Breast epithelium (tissue), 3 donors: ENCODE results near the gene C11orf98.

Experiments used
- CTCF ChIP-seq, 3 donors: fragments of 450-650 bp; IDR thresholded peaks; one replicate each; pipeline ENCODE4 v1.5.1; 2016 to 2017; ENCODE audit warnings: antibody characterized with exemption in 3 of 3, mild to moderate bottlenecking in 3 of 3, moderate library complexity in 3 of 3
- POLR2A ChIP-seq: fragments of 450-650 bp; IDR thresholded peaks from one replicate; pipeline ENCODE4 v1.6.1; 2016; ENCODE audit warnings: antibody characterized with exemption, mild to moderate bottlenecking, moderate library complexity
- POLR2AphosphoS5 ChIP-seq, 3 donors: sonication (generic); formaldehyde crosslinking; IDR thresholded peaks; one replicate each; pipeline ENCODE4 v1.6.1; 2017; ENCODE audit warnings: antibody characterized with exemption in 3 of 3

DNA sequence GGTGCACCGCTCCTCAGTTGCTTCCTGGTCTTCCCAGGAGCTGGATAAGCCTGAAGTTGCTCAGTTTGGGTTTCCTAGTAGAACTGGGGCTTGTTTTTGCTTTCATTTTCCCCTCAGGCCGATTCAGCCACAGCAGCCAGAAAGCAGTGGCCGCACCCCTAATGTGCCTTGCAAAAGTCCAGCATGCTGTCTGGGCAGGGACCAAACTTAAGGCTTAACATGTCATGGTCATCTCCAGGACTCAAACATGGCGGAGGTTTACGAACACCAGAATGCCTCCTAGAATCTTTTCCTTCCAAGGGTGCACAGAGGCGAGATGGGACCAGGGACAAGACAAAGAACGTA is 45.0 kb upstream of the C11orf98 start:
- no peak for TF ChIP-seq POLR2A
- no peak for TF ChIP-seq CTCF (IDR thresholded peaks at IDR 0.05)
- TF ChIP-seq POLR2AphosphoS5 (IDR thresholded peaks at IDR 0.05), result no peak
